HepG2 (cell line): ENCODE measurements around the gene LCE3B. TPM values are rescaled to one million over a fixed set of nuclear protein-coding genes. Genes with fewer than 3 reads are reported as not detected.

Experiments used
- ATAC-seq: fragments of 200-7000 bp; cut with Tn5 transposase; 3 replicates; pipeline ENCODE4 v1.9.1; 2020; ENCODE audit warnings: mild to moderate bottlenecking, moderate library complexity
- BruUV-seq: library from RNA; stranded (reverse); fragments of 400-500 nt; replicated peaks from 2 replicates; lab custom pipeline; 2021; lab: Mats Ljungman, UMichigan
- CTCF ChIA-PET: fragments of 300-600 bp; formaldehyde crosslinking; extraction: SDS; loops from one replicate; lab custom pipeline; 2021; ENCODE audit warnings: low total read pairs, inconsistent platforms, low intra/inter-chr PET ratio; lab: Yijun Ruan, JAX
- POLR2A ChIA-PET: fragments of 350-600 bp; sonication (Branson Sonifier 250); formaldehyde crosslinking; loops from one replicate; lab custom pipeline; 2020; ENCODE audit warnings: antibody characterized with exemption, inconsistent platforms; lab: Yijun Ruan, JAX
- DNase-seq: peaks from one replicate; pipeline ENCODE4 v3.0.0-alpha.2; 2015; ENCODE audit warnings: low spot score
- FAIRE-seq: peaks from 3 replicates; lab custom pipeline; 2011; peaks lifted over from hg19 to GRCh38; lab: Jason Lieb, UNC
- H2AFZ ChIP-seq: one replicate; pipeline ENCODE4 v1.6.1; 2011; ENCODE audit warnings: low read length, inconsistent platforms
- H3K27ac ChIP-seq: fragments of 300-600 bp; 3 replicates; pipeline ENCODE4 v1.8.0; 2011; ENCODE audit warnings: mixed run types, mild to moderate bottlenecking, mixed read lengths, low read length, inconsistent platforms; ENCODE audit not compliant: insufficient read depth; ENCODE audit errors: extremely low read length
- H3K27me3 ChIP-seq, 2 experiments: fragments of 200-600 bp in 1 of 2; 2 replicates in 1 of 2; 3 replicates in 1 of 2; pipeline versions ENCODE4 v1.6.0 to v1.8.0; 2011; ENCODE audit warnings: low read length in 2 of 2, mild to moderate bottlenecking in 2 of 2, moderate library complexity in 2 of 2, inconsistent platforms in 1 of 2; ENCODE audit not compliant: insufficient read depth in 2 of 2, control insufficient read depth in 1 of 2
- H3K36me3 ChIP-seq, 2 experiments: fragments of 200-600 bp in 1 of 2; replicated peaks in 1 of 2; 2 replicates in 1 of 2; 3 replicates in 1 of 2; pipeline versions ENCODE4 v1.5.1 to v1.8.0; 2011; ENCODE audit warnings: low read length in 2 of 2, inconsistent platforms in 1 of 2; ENCODE audit not compliant: insufficient read depth in 2 of 2, control insufficient read depth in 1 of 2
- H3K4me1 ChIP-seq: 2 replicates; pipeline ENCODE4 v1.5.1; 2012; ENCODE audit warnings: low read length, inconsistent platforms; ENCODE audit not compliant: insufficient read depth
- H3K4me2 ChIP-seq: 2 replicates; pipeline ENCODE4 v1.6.0; 2011; ENCODE audit warnings: low read depth, low read length, inconsistent platforms
- H3K4me3 ChIP-seq, 3 experiments: fragments of 200-600 bp in 1 of 3; sonication (generic), shearing (Covaris generic) in 1 of 3; replicated peaks in 1 of 3; 2 replicates each; pipeline ENCODE4 v1.5.1; 2011 to 2016; ENCODE audit warnings: low read length in 3 of 3, inconsistent platforms in 2 of 3, low read depth in 2 of 3, mild to moderate bottlenecking in 2 of 3, control low read depth in 1 of 3, mixed read lengths in 1 of 3; ENCODE audit not compliant: insufficient read depth in 1 of 3
- H3K79me2 ChIP-seq: one replicate; pipeline ENCODE4 v1.6.1; 2011; ENCODE audit warnings: low read length, inconsistent platforms; ENCODE audit not compliant: insufficient read depth
- H3K9ac ChIP-seq: 2 replicates; pipeline ENCODE4 v1.6.0; 2011; ENCODE audit warnings: mild to moderate bottlenecking, low read depth, low read length, inconsistent platforms; ENCODE audit not compliant: insufficient read depth
- H3K9me3 ChIP-seq: 2 replicates; pipeline ENCODE4 v1.5.1; 2012; ENCODE audit warnings: mild to moderate bottlenecking, low read length
- H4K20me1 ChIP-seq: 2 replicates; pipeline ENCODE4 v1.6.0; 2011; ENCODE audit warnings: inconsistent platforms, mild to moderate bottlenecking, low read length, moderate library complexity; ENCODE audit not compliant: insufficient read depth
- FOXA3 ChIP-seq: IDR thresholded peaks from 2 replicates; pipeline ENCODE4 v1.6.1; 2016; ENCODE audit warnings: missing genetic modification reagents, missing compliant biosample characterization
- GABPA ChIP-seq, 2 experiments: IDR thresholded peaks; 2 replicates each; pipeline ENCODE4 v1.6.1; 2011 to 2016; ENCODE audit warnings: low read depth in 2 of 2, low read length in 1 of 2, missing biosample characterization in 1 of 2, missing genetic modification characterization in 1 of 2
- HNF4A ChIP-seq: sonication (generic); formaldehyde crosslinking; IDR thresholded peaks from 2 replicates; pipeline ENCODE4 v1.4.0; 2020; ENCODE audit warnings: missing genetic modification reagents
- HNF4G ChIP-seq, 2 experiments: sonication (generic) in 1 of 2; formaldehyde crosslinking in 1 of 2; IDR thresholded peaks; 2 replicates each; pipeline versions ENCODE4 v1.4.0 to v1.6.1; 2011 to 2020; ENCODE audit warnings: borderline replicate concordance in 2 of 2, low read depth in 2 of 2, mild to moderate bottlenecking in 2 of 2, low read length in 1 of 2, missing genetic modification reagents in 1 of 2, moderate library complexity in 1 of 2
- HOXD1 ChIP-seq: sonication (generic); formaldehyde crosslinking; IDR thresholded peaks from 2 replicates; pipeline ENCODE4 v1.5.0; 2020; ENCODE audit warnings: missing genetic modification reagents
- MAFF ChIP-seq: IDR thresholded peaks from 2 replicates; pipeline ENCODE4 v1.6.1; 2011; ENCODE audit warnings: low read depth, low read length, improper control_type of control experiment
- MAFK ChIP-seq, 2 experiments: IDR thresholded peaks in 1 of 2; conservative IDR thresholded peaks in 1 of 2; 2 replicates each; pipeline ENCODE4 v1.6.1; 2011; ENCODE audit warnings: improper control_type of control experiment in 2 of 2, low read length in 2 of 2
- MBNL3 ChIP-seq: fragments of 250-450 bp; sonication (Bioruptor Pico); conservative IDR thresholded peaks from 2 replicates; pipeline ENCODE4 v1.8.0; 2022; ENCODE audit warnings: mild to moderate bottlenecking, inconsistent platforms
- NCOA1 ChIP-seq: sonication (generic); formaldehyde crosslinking; IDR thresholded peaks from 2 replicates; pipeline ENCODE4 v1.9.0; 2021; ENCODE audit warnings: missing genetic modification reagents
- NCOR1 ChIP-seq: fragments of 200-600 bp; sonication (generic); IDR thresholded peaks from 2 replicates; pipeline ENCODE4 v1.7.0; 2017; ENCODE audit warnings: antibody characterized with exemption, low read length, borderline replicate concordance
- PBX2 ChIP-seq: IDR thresholded peaks from 2 replicates; pipeline ENCODE4 v1.6.1; 2016; ENCODE audit warnings: control low read depth
- REXO4 ChIP-seq: sonication (generic); formaldehyde crosslinking; IDR thresholded peaks from 2 replicates; pipeline ENCODE4 v1.8.0; 2022; ENCODE audit warnings: missing genetic modification reagents, mild to moderate bottlenecking, borderline replicate concordance
- SALL1 ChIP-seq: sonication (generic); formaldehyde crosslinking; IDR thresholded peaks from 2 replicates; pipeline ENCODE4 v1.8.0; 2022; ENCODE audit warnings: mild to moderate bottlenecking, missing genetic modification reagents
- SKI ChIP-seq: fragments of 450-650 bp; IDR thresholded peaks from one replicate; pipeline ENCODE4 v1.6.1; 2018; ENCODE audit warnings: mild to moderate bottlenecking; ENCODE audit not compliant: partially characterized antibody
- THRA ChIP-seq: sonication (generic); formaldehyde crosslinking; IDR thresholded peaks from 2 replicates; pipeline ENCODE4 v1.4.0; 2020; ENCODE audit warnings: missing genetic modification reagents, borderline replicate concordance
- ZKSCAN5 ChIP-seq: sonication (generic); formaldehyde crosslinking; IDR thresholded peaks from 2 replicates; pipeline ENCODE4 v1.5.1; 2020; ENCODE audit warnings: mild to moderate bottlenecking, missing genetic modification reagents
- ZNF136 ChIP-seq: sonication (generic); formaldehyde crosslinking; IDR thresholded peaks from 2 replicates; pipeline ENCODE4 v1.8.1; 2022; ENCODE audit warnings: low read depth, mild to moderate bottlenecking, moderate library complexity, missing genetic modification reagents
- ZNF263 ChIP-seq: sonication (generic); formaldehyde crosslinking; IDR thresholded peaks from 2 replicates; pipeline ENCODE4 v1.4.0; 2020; ENCODE audit warnings: missing genetic modification reagents
- ZNF264 ChIP-seq: sonication (generic); formaldehyde crosslinking; IDR thresholded peaks from 2 replicates; pipeline ENCODE4 v1.4.0; 2020; ENCODE audit warnings: missing genetic modification reagents
- ZNF33B ChIP-seq: sonication (generic); formaldehyde crosslinking; IDR thresholded peaks from 2 replicates; pipeline ENCODE4 v1.5.1; 2020; ENCODE audit warnings: mild to moderate bottlenecking, missing genetic modification reagents
- ZNF44 ChIP-seq: sonication (generic); formaldehyde crosslinking; IDR thresholded peaks from 2 replicates; pipeline ENCODE4 v1.5.1; 2020; ENCODE audit warnings: mild to moderate bottlenecking, missing genetic modification reagents
- ZNF543 ChIP-seq: sonication (generic); formaldehyde crosslinking; IDR thresholded peaks from 2 replicates; pipeline ENCODE4 v1.4.0; 2020; ENCODE audit warnings: mild to moderate bottlenecking, missing genetic modification reagents
- ZNF549 ChIP-seq: sonication (generic); formaldehyde crosslinking; IDR thresholded peaks from 2 replicates; pipeline ENCODE4 v1.5.0; 2020; ENCODE audit warnings: missing genetic modification reagents
- ZNF580 ChIP-seq: IDR thresholded peaks from 2 replicates; pipeline ENCODE4 v1.6.1; 2016; ENCODE audit warnings: low read depth, borderline replicate concordance
- ZNF616 ChIP-seq: sonication (generic); formaldehyde crosslinking; IDR thresholded peaks from 2 replicates; pipeline ENCODE4 v1.5.0; 2020; ENCODE audit warnings: low read depth, mild to moderate bottlenecking, missing genetic modification reagents
- ZNF672 ChIP-seq: sonication (generic); formaldehyde crosslinking; IDR thresholded peaks from 2 replicates; pipeline ENCODE4 v1.8.1; 2022; ENCODE audit warnings: missing genetic modification reagents
- WGBS: methylation state at CpG from one replicate; pipeline ENCODE4 v1.1.6; 2017; ENCODE audit warnings: low lambda C conversion rate; 5-methylcytosine and 5-hydroxymethylcytosine counted together
- in situ Hi-C: cut with HindIII; loops from 2 replicates; pipeline ENCODE4 v1.10.0; 2017; ENCODE audit warnings: low pct_unique_long_range_greater_than_20kb; ENCODE audit not compliant: extremely low pct_ligation_motif_present
- intact Hi-C: fragments of 100-400 bp; cut with micrococcal nuclease; formaldehyde crosslinking; loops from one replicate; pipeline ENCODE4 v1.10.0; 2022; ENCODE audit not compliant: unreplicated experiment
- polyA plus RNA-seq, 8 experiments: library from polyadenylated mRNA; depleted of rRNA in 3 of 8; stranded (reverse) in 7 of 8; unstranded in 1 of 8; fragments of >200 nt; fragmentation: Illumina TruSeq in 4 of 8; extraction: Trizol in 4 of 8; gene quantifications; 2 replicates each; pipeline versions ENCODE4 v1.2.1 to v1.2.3, GENCODE V29; 2011 to 2016; ENCODE audit warnings: low read depth in 4 of 8, missing spikeins in 1 of 8, mixed read lengths in 1 of 8; ENCODE audit not compliant: insufficient read depth in 1 of 8
- total RNA-seq, 5 experiments: library from RNA; depleted of rRNA; stranded (reverse); fragments of >200 nt; fragmentation: Illumina TruSeq; extraction: Trizol; gene quantifications; 2 replicates each; pipeline ENCODE4 v1.2.3, GENCODE V29; 2016; ENCODE audit warnings: low read depth in 1 of 5

The LCE3B gene
- total and polyA plus RNA-seq, 2 of the 13 experiments (the other 11 are each of a cell fraction or from before 2014, with no cell fraction given) = not detected

- no peaks in the 10 kb centered on the region for H3K79me2 ChIP-seq
- H4K20me1 ChIP-seq = no peaks in the 10 kb centered on the region
- H3K4me2 ChIP-seq = no peak overlapping the region
- WGBS = 5% methylated on average over 3 of the region's 3 CpGs
- H2AFZ ChIP-seq = no peak overlapping the region
- in situ Hi-C loops (no loop called here), intact Hi-C loops (no loop called here)
- POLR2A ChIA-PET = no interaction called here
- no TSS peak for BruUV-seq
- no peaks in the 10 kb centered on the region for H3K4me1 ChIP-seq
- no peak for FAIRE-seq
- H3K27me3 ChIP-seq = no peaks in the 10 kb centered on the region
- no peaks in the 10 kb centered on the region for H3K9me3 ChIP-seq
- peak; percentile 16 for DNase-seq
- H3K36me3 ChIP-seq = no peaks in the 10 kb centered on the region
- CTCF ChIA-PET = no interaction called here
- no peak overlapping the region for H3K9ac ChIP-seq
- H3K27ac ChIP-seq = no peak overlapping the region
- peak; percentile 80 for ATAC-seq
- H3K4me3 ChIP-seq = no peak overlapping the region
- no peak for TF ChIP-seq ZNF33B (CRISPR knock-in tag)
- peak; percentile 87 for TF ChIP-seq ZKSCAN5
- no peak for TF ChIP-seq ZNF543 (CRISPR knock-in tag)
- TF ChIP-seq ZNF672 (CRISPR knock-in tag) = no peak
- no peak for TF ChIP-seq GABPA (IDR thresholded peaks at IDR 0.05; ENCODE audit: low read depth, low read length)
- peak; percentile 31; the same call in 1 of the 2 replicates for TF ChIP-seq GABPA (CRISPR knock-in tag; IDR thresholded peaks at IDR 0.05; ENCODE audit: low read depth)
- TF ChIP-seq HNF4A (CRISPR knock-in tag) = peak; percentile 83
- TF ChIP-seq NCOA1 (CRISPR knock-in tag) = no peak
- no peak for TF ChIP-seq REXO4
- peak; percentile 11 for TF ChIP-seq SKI
- no peak for TF ChIP-seq THRA (CRISPR knock-in tag)
- peak; percentile 32 to 59; a peak in 3 of 4 replicates for TF ChIP-seq MAFK (conservative IDR thresholded peaks at IDR 0.05 in 1 of 2, IDR thresholded peaks at IDR 0.05 in 1 of 2; ENCODE audit: low read length in 2 of 2)
- TF ChIP-seq HOXD1 (CRISPR knock-in tag) = no peak
- no peak for TF ChIP-seq ZNF580 (CRISPR knock-in tag)
- no peak for TF ChIP-seq FOXA3 (CRISPR knock-in tag)
- TF ChIP-seq SALL1 (CRISPR knock-in tag) = peak; percentile 29; the same call in 1 of the 2 replicates
- TF ChIP-seq ZNF136 (CRISPR knock-in tag) = no peak
- no peak for TF ChIP-seq ZNF549 (CRISPR knock-in tag)
- TF ChIP-seq HNF4G (IDR thresholded peaks at IDR 0.05; ENCODE audit: borderline replicate concordance, low read depth, low read length) = peak; percentile 50; the same call in 1 of the 2 replicates
- TF ChIP-seq HNF4G (CRISPR knock-in tag; IDR thresholded peaks at IDR 0.05; ENCODE audit: borderline replicate concordance, low read depth) = no peak; the same call in 1 of the 2 replicates
- no peak for TF ChIP-seq ZNF616 (CRISPR knock-in tag)
- TF ChIP-seq MAFF = peak; percentile 64
- TF ChIP-seq PBX2 (CRISPR knock-in tag) = no peak
- peak; percentile 30; the same call in 1 of the 2 replicates for TF ChIP-seq NCOR1
- TF ChIP-seq ZNF263 = peak; percentile 99
- TF ChIP-seq ZNF44 = no peak
- TF ChIP-seq MBNL3 = no peak
- no peak for TF ChIP-seq ZNF264
Observed at GRCh38 chr1:152658649-152659048, 45.0 kb downstream of the LCE3B start.
